A549 (cell line): ENCODE measurements around the gene MYH15.

Experiments
- CTCF ChIP-seq: fragments of >200 bp; sonication (Bioruptor Twin); formaldehyde crosslinking; IDR thresholded peaks from 3 replicates; pipeline ENCODE4 v1.5.1; 2016
- FOSL2 ChIP-seq, 2 experiments: fragments of 450-650 bp in 1 of 2; fragments of >200 bp in 1 of 2; sonication (Bioruptor Twin) in 1 of 2; formaldehyde crosslinking; IDR thresholded peaks; 2 replicates each; pipeline versions ENCODE4 v1.5.0 to v1.6.1; 2016 to 2020; ENCODE audit warnings: mild to moderate bottlenecking in 1 of 2, moderate library complexity in 1 of 2
- HDAC2 ChIP-seq: fragments of 200-600 bp; sonication (generic); IDR thresholded peaks from 2 replicates; pipeline ENCODE4 v1.6.1; 2016
- HOXB13 ChIP-seq: fragments of 250-450 bp; sonication (Bioruptor Pico); IDR thresholded peaks from 2 replicates; pipeline ENCODE4 v1.5.0; 2020; ENCODE audit warnings: low read depth, mild to moderate bottlenecking, moderate library complexity
- JUN ChIP-seq, 2 experiments: fragments of >200 bp; sonication (Bioruptor Twin); formaldehyde crosslinking; IDR thresholded peaks; 2 replicates in 1 of 2; 3 replicates in 1 of 2; pipeline ENCODE4 v1.6.1; 2016 to 2017
- JUNB ChIP-seq: fragments of >200 bp; sonication (Bioruptor Twin); formaldehyde crosslinking; IDR thresholded peaks from 2 replicates; pipeline ENCODE4 v1.6.1; 2016
- MAZ ChIP-seq: fragments of 150-350 bp; IDR thresholded peaks from 2 replicates; pipeline ENCODE4 v1.6.1; 2014; ENCODE audit warnings: antibody characterized with exemption, low read depth, low read length, borderline replicate concordance
- NR3C1 ChIP-seq: fragments of >200 bp; sonication (Bioruptor Twin); formaldehyde crosslinking; IDR thresholded peaks from 3 replicates; pipeline ENCODE4 v1.6.1; 2017
- PHF8 ChIP-seq: fragments of 200-600 bp; sonication (generic); IDR thresholded peaks from 2 replicates; pipeline ENCODE4 v1.6.1; 2016; ENCODE audit warnings: low read depth, mild to moderate bottlenecking, antibody characterized with exemption, moderate library complexity, borderline replicate concordance
- RAD21 ChIP-seq, 2 experiments: fragments of >200 bp in 1 of 2; sonication (Bioruptor Twin) in 1 of 2; formaldehyde crosslinking in 1 of 2; IDR thresholded peaks in 1 of 2; conservative IDR thresholded peaks in 1 of 2; 2 replicates in 1 of 2; 3 replicates in 1 of 2; pipeline ENCODE4 v1.6.1; 2012 to 2018; ENCODE audit warnings: inconsistent platforms in 1 of 2
- REST ChIP-seq: fragments of 200-600 bp; sonication (generic); IDR thresholded peaks from 2 replicates; pipeline ENCODE4 v1.6.1; 2016; ENCODE audit warnings: antibody characterized with exemption, mild to moderate bottlenecking, moderate library complexity
- RFX5 ChIP-seq: fragments of 450-650 bp; IDR thresholded peaks from 2 replicates; pipeline ENCODE4 v1.7.1; 2014; ENCODE audit warnings: antibody characterized with exemption, mild to moderate bottlenecking, moderate library complexity
- SMC3 ChIP-seq: fragments of >200 bp; sonication (Bioruptor Twin); formaldehyde crosslinking; IDR thresholded peaks from 3 replicates; pipeline ENCODE4 v1.6.1; 2018; ENCODE audit warnings: inconsistent platforms
- USF2 ChIP-seq: fragments of 450-650 bp; IDR thresholded peaks from 2 replicates; pipeline ENCODE4 v1.6.1; 2014; ENCODE audit warnings: antibody characterized with exemption

GRCh38 chr3:108552267-108553159 is 42.1 kb upstream of the MYH15 start:
- no peak for TF ChIP-seq HDAC2
- TF ChIP-seq PHF8 = no peak
- peak; percentile 75 for TF ChIP-seq CTCF
- TF ChIP-seq MAZ = no peak
- no peak for TF ChIP-seq JUNB
- TF ChIP-seq REST = no peak
- TF ChIP-seq HOXB13 (CRISPR knock-in tag) = no peak
- TF ChIP-seq USF2 = no peak
- no peak for TF ChIP-seq FOSL2 (IDR thresholded peaks at IDR 0.05)
- no peak for TF ChIP-seq FOSL2 (CRISPR knock-in tag; IDR thresholded peaks at IDR 0.05)
- TF ChIP-seq RAD21 (conservative IDR thresholded peaks at IDR 0.05 in 1 of 2, IDR thresholded peaks at IDR 0.05 in 1 of 2) = peak; percentile 55 to 69
- TF ChIP-seq SMC3 = peak; percentile 71; the same call in 2 of the 3 replicates
- no peak for TF ChIP-seq JUN (IDR thresholded peaks at IDR 0.05)
- TF ChIP-seq RFX5 = no peak
- TF ChIP-seq NR3C1 = no peak
